Skeletal muscle tissue (tissue), 4 donors: ENCODE data around the gene GPR63. TPM values are rescaled to one million over a fixed set of nuclear protein-coding genes. Genes with fewer than 3 reads are reported as not detected.

Experiments used
- H3K27ac ChIP-seq: one replicate; pipeline ENCODE4 v1.7.0; 2013; ENCODE audit warnings: mild to moderate bottlenecking, low read depth, low read length, inconsistent platforms
- H3K27me3 ChIP-seq, 3 donors: one replicate each; pipeline ENCODE4 v1.7.0; 2013; ENCODE audit warnings: low read length in 3 of 3; ENCODE audit not compliant: control insufficient read depth in 3 of 3, insufficient read depth in 3 of 3
- H3K36me3 ChIP-seq, 3 donors: one replicate each; pipeline ENCODE4 v1.7.0; 2013; ENCODE audit warnings: low read length in 3 of 3; ENCODE audit not compliant: control insufficient read depth in 3 of 3, insufficient read depth in 3 of 3
- H3K4me1 ChIP-seq, 3 donors: one replicate each; pipeline ENCODE4 v1.7.0; 2013; ENCODE audit warnings: low read length in 3 of 3, mild to moderate bottlenecking in 3 of 3; ENCODE audit not compliant: control insufficient read depth in 3 of 3, insufficient read depth in 3 of 3
- H3K4me3 ChIP-seq, 3 donors: one replicate each; pipeline ENCODE4 v1.7.0; 2013; ENCODE audit warnings: low read length in 3 of 3
- H3K9ac ChIP-seq, 3 donors: one replicate each; pipeline ENCODE4 v1.7.0; 2013; ENCODE audit warnings: low read length in 3 of 3, mild to moderate bottlenecking in 3 of 3, moderate library complexity in 2 of 3, low read depth in 1 of 3
- H3K9me3 ChIP-seq, 3 donors: one replicate each; pipeline ENCODE4 v1.7.0; 2013; ENCODE audit warnings: low read length in 3 of 3; ENCODE audit not compliant: control insufficient read depth in 3 of 3
- total RNA-seq: library from RNA; depleted of rRNA; stranded (reverse); fragments of >200 nt; gene quantifications from one replicate; pipeline ENCODE4 v1.2.3, GENCODE V29; 2014
- donor health status: Osteomylitis.

GPR63 gene
- total RNA-seq, 1 donor from 2014 or later, result 3.1 TPM

DNA sequence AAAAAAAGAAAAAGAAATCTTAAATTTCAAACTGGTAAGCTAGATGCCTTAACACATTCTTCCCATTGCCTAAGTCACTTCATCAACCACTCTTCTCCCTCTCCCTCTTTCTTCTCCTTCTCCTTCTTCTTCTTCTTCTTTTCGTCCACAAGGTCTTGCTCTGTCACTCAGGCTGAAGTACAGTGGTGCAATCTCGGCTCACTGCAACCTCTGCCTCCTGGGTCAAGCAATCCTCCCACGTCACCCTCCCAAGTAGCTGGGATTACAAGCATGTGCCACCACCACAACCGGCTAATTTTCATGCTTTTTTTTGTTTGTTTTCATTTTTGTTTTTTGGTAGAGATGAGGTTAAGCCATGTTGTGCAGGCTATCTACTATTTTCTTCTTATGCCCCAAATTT lies 60.2 kb downstream of the GPR63 start:
- Histone ChIP-seq H3K9ac (no peak overlapping the region), H3K4me3 (no peak overlapping the region), H3K4me1 (no peaks in the 10 kb centered on the region), H3K36me3 (no peaks in the 10 kb centered on the region), H3K9me3 (peaks cover 0 to 2% (median 0%) of the 10 kb centered on the region in 3 donors), H3K27ac (no peak overlapping the region), H3K27me3 (no peaks in the 10 kb centered on the region)

DNA sequence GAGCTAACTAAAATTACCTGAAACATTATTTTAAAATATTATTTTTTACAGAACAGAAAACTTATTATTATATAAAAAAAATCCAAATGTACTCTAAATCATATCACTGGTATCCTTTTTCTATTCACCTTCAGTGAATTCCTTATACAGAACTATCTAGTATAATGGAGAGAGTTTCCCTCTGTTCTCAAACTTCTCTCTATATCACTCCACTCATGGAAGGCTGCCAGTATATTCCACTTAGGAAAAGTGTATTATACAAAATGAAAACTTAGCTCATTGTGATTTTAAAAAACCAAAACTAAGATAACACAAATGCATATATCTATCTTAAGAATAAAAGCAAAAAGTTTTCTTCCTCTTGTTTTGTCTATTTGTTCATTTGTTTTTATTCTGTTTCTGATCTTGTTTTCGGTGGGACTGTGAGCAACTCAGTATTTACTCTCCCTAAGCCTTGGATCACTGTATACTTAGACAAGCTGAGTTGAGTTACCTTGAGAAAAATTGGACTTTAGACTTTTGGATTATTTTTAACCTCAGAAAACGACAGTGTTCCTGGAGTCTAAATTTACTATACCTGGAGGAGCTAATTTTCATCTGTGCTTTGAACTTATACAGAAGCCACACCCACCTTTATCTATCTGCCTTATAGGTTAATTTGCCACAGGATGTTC lies 61.4 kb downstream of the GPR63 start:
- no peak overlapping the region for H3K9ac ChIP-seq
- H3K27me3 ChIP-seq, result no peaks in the 10 kb centered on the region
- no peaks in the 10 kb centered on the region for H3K36me3 ChIP-seq
- H3K27ac ChIP-seq, result no peak overlapping the region
- H3K9me3 ChIP-seq, result peaks cover 0 to 2% (median 0%) of the 10 kb centered on the region in 3 donors
- H3K4me3 ChIP-seq, result no peak overlapping the region
- no peaks in the 10 kb centered on the region for H3K4me1 ChIP-seq

DNA sequence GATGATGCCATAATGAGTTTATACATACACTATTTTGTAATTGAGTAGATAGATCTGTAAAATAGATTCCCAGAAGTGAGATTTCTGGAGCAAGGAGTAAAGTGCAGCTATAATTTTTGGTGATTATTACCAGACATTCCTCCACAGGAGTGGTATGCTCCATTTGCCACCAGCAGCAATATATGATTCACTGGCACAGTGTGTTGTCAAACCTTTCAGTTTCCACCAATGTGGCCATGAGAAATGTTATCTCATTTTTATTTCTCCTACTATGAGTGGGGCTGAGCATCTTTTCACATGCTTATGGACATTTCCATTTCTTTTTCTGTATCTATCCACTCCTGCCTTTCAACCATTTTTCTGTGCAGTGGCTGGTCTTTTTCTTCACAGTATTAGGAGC lies 70.5 kb downstream of the GPR63 start:
- Histone ChIP-seq H3K4me3 (no peak overlapping the region), H3K27ac (no peak overlapping the region), H3K9ac (no peak overlapping the region), H3K9me3 (no peaks in the 10 kb centered on the region), H3K36me3 (no peaks in the 10 kb centered on the region), H3K27me3 (no peaks in the 10 kb centered on the region), H3K4me1 (no peaks in the 10 kb centered on the region)

DNA sequence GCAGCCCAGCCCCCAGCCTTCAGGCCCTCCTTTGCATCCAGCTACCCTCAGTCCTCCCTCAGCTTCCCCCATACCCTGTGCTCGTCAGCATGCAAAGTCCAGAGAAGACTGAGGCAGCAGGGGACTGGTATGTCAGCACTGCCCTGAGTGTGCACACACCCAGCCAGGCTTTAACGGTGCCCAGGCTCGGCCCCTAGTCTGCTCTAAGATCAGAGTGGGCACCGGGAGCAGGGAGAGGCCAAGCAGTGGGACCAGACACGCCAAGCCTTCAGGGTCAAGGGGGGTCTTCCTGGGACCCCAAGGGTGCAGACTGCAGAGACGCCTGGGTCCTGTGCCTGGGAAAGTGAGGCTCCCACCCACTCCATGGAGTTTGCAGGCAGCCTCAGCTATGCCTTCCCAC lies 74.7 kb downstream of the GPR63 start:
- no peaks in the 10 kb centered on the region for H3K36me3 ChIP-seq
- no peak overlapping the region for H3K4me3 ChIP-seq
- H3K9ac ChIP-seq, result no peak overlapping the region
- no peaks in the 10 kb centered on the region for H3K4me1 ChIP-seq
- no peaks in the 10 kb centered on the region for H3K9me3 ChIP-seq
- no peaks in the 10 kb centered on the region for H3K27me3 ChIP-seq
- H3K27ac ChIP-seq, result no peak overlapping the region

DNA sequence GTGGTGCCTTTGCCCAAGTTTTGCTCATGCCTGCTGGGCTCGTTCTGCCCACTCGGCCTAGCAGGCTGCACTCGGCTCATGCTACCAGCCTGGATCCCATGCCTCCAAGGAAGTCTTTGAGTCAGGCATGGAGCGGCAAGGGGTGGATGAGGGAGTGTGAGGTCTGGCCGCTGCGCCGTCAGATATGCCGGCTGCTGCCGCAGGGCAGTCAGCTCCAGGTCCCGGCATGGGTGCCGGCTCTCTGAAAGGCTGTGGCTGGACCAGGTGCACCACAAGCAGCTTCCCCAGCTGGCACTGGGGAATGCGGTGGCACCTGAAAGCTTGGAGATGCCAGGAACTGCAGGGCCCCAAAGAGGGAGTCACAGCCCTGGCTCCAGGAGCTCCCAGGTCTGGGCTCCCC lies 75.5 kb downstream of the GPR63 start:
- no peak overlapping the region for H3K9ac ChIP-seq
- H3K27me3 ChIP-seq, result no peaks in the 10 kb centered on the region
- no peak overlapping the region for H3K27ac ChIP-seq
- no peaks in the 10 kb centered on the region for H3K4me1 ChIP-seq
- H3K4me3 ChIP-seq, result no peak overlapping the region
- H3K36me3 ChIP-seq, result no peaks in the 10 kb centered on the region
- no peaks in the 10 kb centered on the region for H3K9me3 ChIP-seq

DNA sequence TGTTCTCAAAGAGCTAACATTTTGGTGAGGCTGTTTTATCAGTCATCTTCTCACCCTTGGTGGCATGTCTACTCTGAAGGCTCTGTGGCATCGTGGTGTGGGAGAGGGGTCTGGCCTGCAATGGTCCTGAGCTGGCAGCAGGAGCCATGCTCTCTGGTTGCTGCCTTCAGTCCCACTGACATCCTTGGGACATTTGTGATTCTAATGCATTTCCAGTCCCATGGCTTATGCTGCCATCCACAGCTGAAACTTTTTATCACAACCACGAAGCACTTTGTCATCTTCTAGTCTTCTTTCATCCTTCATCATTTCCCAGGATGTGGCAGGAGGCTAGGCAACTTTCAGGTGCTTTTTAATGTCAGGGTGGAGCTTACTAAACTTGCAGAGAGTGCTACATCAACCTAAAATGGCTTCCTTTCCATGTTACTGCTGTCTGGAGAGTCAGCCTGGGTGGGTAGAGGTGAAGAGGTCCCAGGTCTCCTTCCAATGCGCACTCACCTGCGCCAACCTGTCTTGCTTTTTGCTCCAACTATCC lies 77.1 kb downstream of the GPR63 start:
- H3K9me3 ChIP-seq, result no peaks in the 10 kb centered on the region
- H3K27ac ChIP-seq, result no peak overlapping the region
- no peak overlapping the region for H3K4me3 ChIP-seq
- no peak overlapping the region for H3K9ac ChIP-seq
- no peaks in the 10 kb centered on the region for H3K27me3 ChIP-seq
- H3K4me1 ChIP-seq, result no peaks in the 10 kb centered on the region
- no peaks in the 10 kb centered on the region for H3K36me3 ChIP-seq

DNA sequence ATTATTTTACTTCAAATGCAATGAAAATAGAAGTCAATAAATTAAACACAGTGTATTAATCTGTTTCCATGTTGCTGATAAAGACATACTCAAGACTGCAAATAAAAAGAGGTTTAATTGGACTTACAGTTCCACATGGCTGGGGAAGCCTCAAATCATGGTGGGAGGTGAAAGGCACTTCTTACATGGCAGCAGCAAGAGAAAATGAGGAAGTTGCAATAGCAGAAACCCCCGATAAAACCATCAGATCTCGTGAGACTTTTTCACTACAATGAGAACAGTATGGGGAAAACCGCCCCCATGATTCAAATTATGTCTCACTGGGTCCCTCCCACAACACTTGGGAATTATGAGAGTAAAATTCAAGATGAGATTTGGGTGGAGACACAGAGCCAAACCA lies 82.2 kb downstream of the GPR63 start:
- no peak overlapping the region for H3K4me3 ChIP-seq
- no peaks in the 10 kb centered on the region for H3K36me3 ChIP-seq
- H3K9me3 ChIP-seq, result no peaks in the 10 kb centered on the region
- H3K9ac ChIP-seq, result no peak overlapping the region
- no peaks in the 10 kb centered on the region for H3K4me1 ChIP-seq
- no peaks in the 10 kb centered on the region for H3K27me3 ChIP-seq
- no peak overlapping the region for H3K27ac ChIP-seq

DNA sequence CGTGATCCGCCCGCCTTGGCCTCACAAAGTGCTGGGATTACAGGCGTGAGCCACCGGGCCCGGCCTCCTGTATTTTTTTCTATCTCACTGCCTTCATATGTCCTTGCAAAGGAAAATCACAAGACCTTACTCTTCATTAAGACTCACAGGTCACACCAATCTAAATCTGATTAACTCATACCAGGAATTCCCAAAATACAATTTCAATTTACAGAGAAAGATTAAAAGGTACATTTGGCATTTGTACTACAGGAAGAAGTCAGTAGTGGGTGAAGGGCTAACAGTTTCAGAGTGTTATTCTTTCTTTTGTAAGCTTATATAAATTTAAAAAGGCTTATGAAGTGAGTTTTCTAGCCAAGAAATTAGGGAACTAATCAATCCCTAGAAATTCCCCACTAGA lies 87.4 kb downstream of the GPR63 start:
- H3K9me3 ChIP-seq, result no peaks in the 10 kb centered on the region
- no peaks in the 10 kb centered on the region for H3K4me1 ChIP-seq
- H3K4me3 ChIP-seq, result no peak overlapping the region
- no peak overlapping the region for H3K9ac ChIP-seq
- no peak overlapping the region for H3K27ac ChIP-seq
- no peaks in the 10 kb centered on the region for H3K27me3 ChIP-seq
- H3K36me3 ChIP-seq, result no peaks in the 10 kb centered on the region

Other genes starting within 250 kb of the GPR63 start
- gene NDUFAF4, start 60.4 kb upstream of the GPR63 start, total RNA-seq, result 12.0 TPM
- gene KLHL32, start 87.3 kb upstream of the GPR63 start, total RNA-seq, result not detected